Stimulated activated CD8-positive, alpha-beta memory T cell treated with anti-CD3 and anti-CD28 coated beads, Interleukin-7, amount 100 ng/mL, for 4 hours (primary cell): ENCODE measurements around the gene PTGES2.

Experiments
- DNase-seq, 2 donors: peaks; one replicate each; pipeline ENCODE4 v3.0.0-alpha.2; 2020; ENCODE audit warnings: low read depth in 2 of 2

Gene PTGES2

DNA sequence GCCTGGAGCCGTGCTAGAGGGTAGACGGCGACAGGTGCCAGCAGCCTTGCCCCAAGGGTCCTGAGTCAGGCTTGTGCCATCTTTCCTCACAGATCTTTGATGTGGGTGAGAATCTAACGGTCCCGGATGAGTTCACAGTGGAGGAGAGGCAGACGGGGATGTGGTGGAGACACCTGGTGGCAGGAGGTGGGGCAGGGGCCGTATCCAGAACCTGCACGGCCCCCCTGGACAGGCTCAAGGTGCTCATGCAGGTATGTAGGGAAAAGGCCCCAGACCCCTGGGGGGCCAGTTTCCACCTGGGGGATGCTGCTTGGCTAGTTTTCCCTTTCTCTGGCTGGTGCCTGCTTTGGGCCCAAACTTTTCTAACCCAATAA is 24.0 kb downstream of the PTGES2 start:
- no peak for DNase-seq

DNA sequence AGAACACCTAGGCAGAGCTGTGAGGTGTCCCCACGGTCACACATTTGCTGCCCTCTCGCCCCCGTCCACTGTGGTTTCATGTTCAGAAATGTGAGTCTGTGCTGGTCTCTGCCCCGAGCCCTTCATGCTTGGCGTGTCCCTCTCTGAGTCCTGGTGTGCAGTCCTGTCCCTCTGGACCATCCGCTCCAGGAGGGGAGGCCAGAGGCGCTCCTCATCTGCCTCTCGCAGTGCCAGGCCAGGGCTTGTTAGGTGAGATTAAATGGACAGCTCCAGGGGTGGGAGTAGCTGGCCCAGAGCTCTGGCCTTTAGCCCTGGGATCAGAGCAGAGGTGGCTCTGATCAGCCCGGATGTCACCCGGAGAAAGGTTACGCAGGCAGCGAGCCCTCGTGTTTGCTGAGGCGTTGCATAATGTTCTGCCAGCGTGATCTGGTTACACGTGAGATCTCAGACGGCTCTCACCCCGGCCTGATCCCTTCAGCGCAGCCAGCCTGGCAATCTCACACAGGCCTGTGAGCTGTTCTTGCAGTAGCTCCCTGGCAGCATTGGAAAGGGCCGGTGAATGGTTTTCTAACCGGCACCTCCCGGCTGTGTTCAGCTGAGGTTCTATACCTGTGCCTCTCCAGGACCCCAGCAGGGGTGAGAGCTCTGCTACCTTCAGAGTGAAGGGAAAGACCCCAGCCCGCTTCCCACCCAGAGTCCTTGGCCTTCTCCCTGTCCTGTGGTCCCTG is 24.5 kb downstream of the PTGES2 start:
- no peak for DNase-seq

- DNase-seq = no peak
Measured at GRCh38 chr9:128102196-128102595, 25.3 kb downstream of the PTGES2 start.

DNA sequence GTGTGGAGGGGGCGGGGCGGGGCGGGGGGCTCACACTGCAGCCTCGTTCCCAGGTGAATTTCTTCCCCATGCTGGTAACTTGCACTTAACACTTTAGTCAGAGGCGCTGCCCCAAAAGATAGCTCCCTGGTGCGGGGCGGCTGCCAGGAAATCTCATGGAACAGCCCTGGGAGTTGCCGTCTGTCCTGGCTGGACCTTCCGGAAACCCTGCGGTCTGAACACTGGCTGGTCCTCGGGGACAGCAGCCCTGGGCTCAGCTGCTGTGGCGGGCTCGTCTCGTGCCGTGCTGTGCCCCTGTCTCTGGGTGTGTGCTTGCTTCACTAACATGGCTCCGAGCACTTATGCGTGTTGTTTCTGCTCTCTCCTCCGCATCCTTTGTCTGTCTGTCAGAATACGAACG is 25.8 kb downstream of the PTGES2 start:
- DNase-seq = no peak

GRCh38 chr9:128101231-128101661 is 26.3 kb downstream of the PTGES2 start:
- DNase-seq = no peak

DNA sequence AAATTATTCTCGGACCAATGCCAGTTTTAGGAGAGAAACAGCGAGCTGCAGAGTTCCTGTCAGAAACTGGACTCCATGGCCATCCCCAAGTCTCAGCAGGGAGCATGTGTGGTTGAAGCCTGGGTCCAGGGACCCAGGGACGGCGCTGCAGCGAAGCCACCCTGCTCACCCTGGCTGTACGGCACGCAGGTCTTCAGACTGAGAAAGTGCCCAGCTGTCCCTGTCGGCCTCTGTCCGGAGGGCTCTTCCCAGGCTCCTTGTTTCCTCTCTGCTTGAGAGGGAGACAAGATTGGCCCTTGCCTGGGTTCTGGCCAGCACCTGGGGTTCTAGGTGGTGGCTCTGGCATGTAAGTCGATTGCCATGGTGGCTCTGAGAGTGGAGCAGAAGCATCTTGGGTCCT is 26.9 kb downstream of the PTGES2 start:
- DNase-seq = no peak

GRCh38 chr9:128099932-128100491 is 27.5 kb downstream of the PTGES2 start:
- no peak for DNase-seq

DNA sequence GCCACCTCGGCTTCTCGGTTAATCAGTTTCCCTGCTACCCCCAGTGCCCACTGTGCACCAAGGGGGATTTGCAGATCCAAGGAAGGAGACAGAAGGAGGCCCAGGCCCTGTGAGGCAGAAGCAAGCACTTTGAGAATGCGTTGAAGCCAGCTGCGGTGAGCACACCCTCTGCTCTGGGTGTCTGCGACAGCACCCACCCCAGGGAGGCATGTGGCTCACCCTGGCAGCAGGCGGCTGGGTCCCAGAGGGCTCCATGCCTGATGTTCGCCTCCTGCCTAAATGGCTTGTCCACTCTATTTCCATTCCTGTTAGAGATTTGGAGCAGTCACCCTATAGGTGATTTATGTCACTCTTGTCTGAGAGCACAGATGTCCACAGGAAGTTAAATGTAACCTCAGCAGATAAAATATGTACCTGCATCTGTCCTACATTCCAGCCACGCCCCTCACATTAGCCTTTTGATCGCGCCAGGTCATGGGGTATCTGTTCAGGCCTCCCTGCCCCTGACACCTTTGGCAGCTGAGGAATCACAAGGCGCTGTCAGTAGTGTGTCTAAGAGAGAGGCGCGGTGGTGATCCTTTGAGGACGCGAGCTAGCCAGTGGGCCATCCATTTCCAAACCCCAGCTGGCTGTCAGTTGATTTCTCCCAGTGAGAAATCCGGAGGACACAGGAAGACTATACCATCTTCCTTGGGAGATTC is 28.1 kb downstream of the PTGES2 start:
- DNase-seq = no peak

DNA sequence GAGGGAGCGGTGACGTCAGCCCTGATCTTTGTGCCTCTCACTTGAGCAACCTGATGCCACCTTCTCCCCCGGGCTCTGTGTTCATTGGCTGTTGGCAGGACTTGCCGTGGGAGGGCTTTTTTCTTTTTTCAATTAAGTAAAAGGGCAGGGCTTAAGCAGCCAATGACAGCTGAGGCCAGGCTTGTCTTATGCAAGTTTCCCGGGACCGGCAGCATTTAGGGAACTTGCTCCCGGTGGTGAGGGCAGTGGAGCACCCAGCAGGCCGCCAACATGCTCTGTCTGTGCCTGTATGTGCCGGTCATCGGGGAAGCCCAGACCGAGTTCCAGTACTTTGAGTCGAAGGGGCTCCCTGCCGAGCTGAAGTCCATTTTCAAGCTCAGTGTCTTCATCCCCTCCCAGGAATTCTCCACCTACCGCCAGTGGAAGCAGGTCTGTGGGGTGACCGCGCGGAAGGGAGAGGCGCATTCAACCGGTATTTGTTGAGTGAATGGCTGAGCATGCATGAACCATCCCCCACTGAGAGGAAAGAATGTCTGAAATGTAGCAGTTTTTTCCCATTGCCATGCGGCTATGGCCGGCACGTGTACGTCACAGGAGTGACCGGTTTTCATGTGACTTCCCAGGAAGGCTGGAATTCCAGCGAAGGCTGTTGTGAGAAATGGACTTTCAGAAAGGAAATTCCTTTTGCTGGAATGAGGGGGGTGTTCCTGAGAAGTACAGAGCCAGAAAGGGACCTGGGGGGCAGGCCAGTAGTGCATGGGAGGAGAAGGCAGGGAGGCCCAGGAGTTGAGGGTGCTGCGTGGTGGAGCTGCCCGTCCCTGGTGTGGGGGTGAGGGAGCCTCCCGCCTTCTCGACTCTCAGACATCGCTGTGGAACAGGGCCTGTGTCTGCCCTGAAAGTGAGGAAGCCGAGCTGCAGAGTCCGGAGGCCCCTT is 29.0 kb downstream of the PTGES2 start:
- DNase-seq = peak; percentile 53 to 68

DNA sequence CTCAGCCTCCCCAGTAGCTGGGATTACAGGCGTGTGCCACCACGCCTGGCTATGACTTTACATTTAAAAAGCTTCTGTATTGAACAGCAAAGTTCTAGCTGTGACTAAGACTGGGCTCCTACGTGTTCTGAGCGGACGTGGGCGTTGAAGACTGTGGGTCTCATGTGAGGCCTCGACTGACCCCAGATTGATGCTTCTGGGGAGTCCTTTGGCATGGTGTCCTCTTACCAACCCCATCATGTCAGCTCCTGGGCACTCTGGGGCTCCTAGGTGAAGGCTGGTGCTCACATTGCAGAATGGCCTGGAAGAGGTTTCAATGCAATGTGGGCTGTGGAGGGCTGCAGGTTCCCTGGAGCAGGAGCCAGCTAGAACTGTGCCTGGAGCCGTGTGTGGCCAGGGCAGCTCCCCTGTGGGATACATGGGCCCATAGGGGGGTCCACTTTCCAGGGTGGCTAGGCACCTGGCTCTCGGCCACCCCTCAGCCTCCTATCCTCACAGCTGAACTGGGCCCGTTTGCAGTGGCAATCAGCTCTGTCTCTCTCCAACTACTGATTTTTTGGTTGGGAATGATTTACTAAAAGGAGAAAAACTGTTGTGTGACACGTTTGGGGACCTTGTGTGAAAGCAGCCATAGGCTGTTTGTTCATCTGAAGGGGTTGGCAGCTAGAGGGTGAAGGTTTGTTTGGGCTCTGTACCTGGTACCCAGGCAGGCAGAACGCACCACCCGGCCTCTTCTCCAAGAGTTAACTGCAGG is 29.8 kb downstream of the PTGES2 start:
- DNase-seq = no peak

- DNase-seq = no peak
Measured at GRCh38 chr9:128096616-128097536, 30.7 kb downstream of the PTGES2 start.

DNA sequence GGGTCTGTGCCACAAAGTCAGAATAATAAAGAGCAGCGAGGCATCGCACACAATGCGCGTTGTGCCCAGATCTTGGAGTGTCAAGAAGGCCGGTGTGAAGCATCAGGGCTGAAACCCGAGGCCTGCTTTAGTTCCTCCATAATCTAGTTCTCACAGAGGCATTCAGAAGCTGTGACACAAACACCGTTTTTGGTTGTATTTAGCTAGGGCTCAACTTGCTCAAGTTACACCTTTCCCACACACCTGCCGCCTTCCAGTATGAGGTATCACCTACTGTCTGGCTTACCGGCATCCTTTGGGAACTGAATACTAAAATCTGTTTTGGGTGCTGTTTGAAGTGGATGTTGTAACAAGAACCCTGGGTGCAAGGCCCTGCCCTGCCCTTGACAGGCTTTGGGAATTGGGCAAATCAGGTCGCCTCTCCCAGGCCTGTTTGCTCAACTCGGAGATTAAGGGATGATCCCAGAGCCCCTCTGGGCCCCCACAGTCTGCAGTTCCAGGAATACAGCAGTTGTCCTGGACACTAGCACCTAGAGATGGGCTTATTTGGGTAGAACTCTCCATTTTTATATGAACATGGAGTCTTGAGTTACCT is 32.5 kb downstream of the PTGES2 start:
- DNase-seq = no peak

DNA sequence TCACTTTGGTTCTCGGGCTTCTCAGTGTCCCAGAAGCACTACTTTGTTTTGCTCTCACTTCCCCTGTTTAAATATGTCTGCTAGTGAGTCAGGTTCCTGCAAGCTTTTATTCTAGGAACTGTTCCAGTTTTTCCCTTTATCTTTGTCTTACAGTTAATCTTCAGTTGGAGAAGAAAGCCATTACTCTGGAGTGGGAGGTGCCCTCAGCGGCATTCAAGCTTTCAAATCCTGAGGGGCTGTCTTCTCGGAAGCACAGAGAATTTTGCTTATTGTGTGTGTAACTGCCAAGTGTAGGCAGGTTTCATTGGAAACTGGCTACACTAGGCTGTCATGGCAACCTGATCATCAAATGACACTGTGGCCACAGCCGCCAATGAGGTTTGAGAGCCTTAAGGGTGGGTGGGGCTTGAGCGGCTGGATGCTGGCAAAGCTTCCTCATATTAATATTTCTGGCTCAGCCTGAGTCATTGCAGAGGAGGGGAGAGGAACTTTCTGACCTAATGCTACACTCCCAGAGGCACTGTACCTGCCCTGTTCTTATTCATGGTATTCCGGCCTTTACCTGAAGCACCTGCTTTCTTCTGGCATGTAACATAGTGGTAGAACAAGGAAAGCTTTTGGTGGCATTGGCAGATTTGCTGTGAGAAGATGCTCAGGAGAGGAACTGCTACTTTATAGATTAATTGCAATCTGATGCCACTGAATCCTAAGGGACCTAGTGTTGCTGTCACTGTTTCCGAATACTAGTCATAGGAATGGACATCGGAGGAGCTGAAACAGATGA is 33.2 kb downstream of the PTGES2 start:
- peak; percentile 61 to 76 for DNase-seq

GRCh38 chr9:128093011-128093410 is 34.5 kb downstream of the PTGES2 start:
- DNase-seq = no peak

DNA sequence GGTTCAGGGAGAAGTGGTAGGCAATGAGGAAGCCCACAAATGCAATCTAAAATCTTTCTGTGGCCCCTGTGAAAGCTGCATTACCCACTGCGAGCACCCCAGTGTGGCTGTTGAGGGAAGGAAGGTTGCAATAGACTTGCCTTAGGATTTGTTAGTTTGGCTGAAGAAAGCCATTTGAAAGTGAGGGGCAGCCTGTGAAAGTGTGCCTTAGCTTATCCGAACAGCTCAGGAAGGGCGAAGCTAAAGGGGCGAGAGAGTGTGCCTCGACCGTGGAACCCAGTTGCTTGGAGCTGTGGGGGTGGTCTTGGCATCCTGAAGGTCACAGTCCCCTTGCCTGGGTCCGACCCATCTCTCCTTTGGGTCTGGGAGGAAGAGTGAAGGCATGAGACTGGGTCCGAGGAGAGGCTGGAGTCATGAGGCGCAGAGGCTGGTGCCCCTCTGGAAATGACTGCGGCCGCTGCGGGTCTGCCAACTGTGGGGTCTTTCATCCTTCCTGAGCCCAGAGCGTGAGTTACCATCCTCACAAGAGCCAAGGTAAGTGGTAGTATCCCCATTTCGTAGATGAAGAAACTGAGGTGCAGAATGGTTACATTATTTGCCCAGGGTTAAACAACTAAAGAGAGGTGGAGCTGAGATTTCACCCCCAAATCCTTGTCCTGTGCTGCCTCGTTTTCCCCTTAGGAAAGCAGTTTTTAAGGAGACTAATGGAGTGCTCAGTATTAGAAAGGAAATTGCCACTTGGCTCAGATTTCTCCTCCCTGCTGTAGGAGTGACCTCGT is 35.1 kb downstream of the PTGES2 start:
- DNase-seq = no peak

DNA sequence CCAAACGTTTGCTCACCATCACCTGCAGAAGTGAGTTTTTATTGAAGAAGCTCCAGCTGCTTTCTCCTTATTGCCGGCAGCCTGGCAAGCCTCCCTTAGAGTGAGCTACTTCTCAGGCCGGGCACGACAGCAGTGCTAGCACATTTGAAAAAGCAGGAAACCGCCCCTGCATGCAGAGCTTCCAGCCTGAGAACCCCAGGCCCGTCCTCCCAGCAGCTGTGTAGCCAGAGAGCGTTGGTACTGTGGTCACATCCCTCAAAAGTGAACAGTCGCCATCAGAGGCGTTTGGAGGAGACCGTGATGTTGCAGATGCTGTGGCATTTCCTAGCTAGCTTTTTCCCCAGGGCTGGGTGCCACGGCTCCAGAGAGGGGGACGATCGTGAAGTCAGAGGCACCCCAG is 36.0 kb downstream of the PTGES2 start:
- no peak for DNase-seq

GRCh38 chr9:128091144-128091543 is 36.4 kb downstream of the PTGES2 start:
- no peak for DNase-seq

DNA sequence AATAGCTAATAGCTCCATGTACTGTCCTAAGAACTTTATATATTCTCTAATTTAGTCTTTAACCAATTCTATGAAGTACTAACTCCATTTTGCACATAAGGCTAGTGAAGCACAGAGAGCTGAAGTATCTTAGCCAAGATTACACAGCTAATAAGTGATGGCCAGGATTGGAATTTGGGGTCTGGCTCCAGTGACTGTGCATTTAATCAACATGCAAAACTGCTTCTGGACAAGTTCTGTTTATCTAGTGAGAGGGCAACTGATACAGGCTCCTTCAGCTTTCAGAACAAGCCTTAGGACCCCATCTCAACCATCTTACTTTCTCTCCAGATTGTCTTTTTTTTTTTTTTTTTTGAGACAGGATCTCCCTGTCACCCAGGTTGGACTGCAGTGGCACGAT is 38.2 kb downstream of the PTGES2 start:
- no peak for DNase-seq
